Fibroblast of villous mesenchyme (primary cell): ENCODE data around the gene SHROOM3. TPM values are rescaled to one million over a fixed set of nuclear protein-coding genes. Genes with fewer than 3 reads are reported as not detected.

Experiments used
- DNase-seq: peaks from one replicate; pipeline ENCODE4 v3.0.0-alpha.2; 2010; ENCODE audit warnings: low read depth
- H3K4me3 ChIP-seq: 2 replicates; pipeline ENCODE4 v1.5.1; 2011; ENCODE audit warnings: low read depth, mild to moderate bottlenecking, low read length
- total RNA-seq: library from RNA; depleted of rRNA; stranded (reverse); fragments of >200 nt; gene quantifications from 2 replicates; pipeline ENCODE4 v1.2.3, GENCODE V29; 2012
- TF ChIP-seq, protein P1 (sequence below): IDR thresholded peaks from 2 replicates; pipeline ENCODE4 v1.5.1; 2012; ENCODE audit warnings: low read depth, mild to moderate bottlenecking, low read length; ENCODE audit not compliant: insufficient read depth

Gene SHROOM3
- total RNA-seq, 1 donor: 27.6 TPM

DNA sequence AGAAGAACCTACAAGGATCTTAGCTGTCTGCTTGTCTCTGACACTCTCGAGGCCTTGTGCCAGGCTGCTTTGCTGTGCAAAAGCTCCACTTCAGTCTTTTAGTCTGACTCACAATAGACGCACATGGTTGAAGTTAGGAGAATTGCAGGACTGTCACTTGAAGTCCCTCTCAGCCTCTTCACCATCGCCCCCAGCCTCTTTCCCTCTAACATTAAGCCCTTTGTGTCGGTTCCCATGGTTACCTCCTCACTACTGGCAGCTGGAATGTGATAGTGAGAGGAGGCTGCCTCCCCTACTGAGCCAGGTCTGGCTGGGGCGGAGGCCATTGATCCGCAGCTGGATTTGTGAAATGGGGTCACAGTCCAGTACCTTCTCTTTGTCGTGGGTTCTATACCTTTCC lies 261.1 kb downstream of the SHROOM3 start:
- DNase-seq: no peak
- no peak overlapping the region for H3K4me3 ChIP-seq
- TF ChIP-seq, protein P1, sequence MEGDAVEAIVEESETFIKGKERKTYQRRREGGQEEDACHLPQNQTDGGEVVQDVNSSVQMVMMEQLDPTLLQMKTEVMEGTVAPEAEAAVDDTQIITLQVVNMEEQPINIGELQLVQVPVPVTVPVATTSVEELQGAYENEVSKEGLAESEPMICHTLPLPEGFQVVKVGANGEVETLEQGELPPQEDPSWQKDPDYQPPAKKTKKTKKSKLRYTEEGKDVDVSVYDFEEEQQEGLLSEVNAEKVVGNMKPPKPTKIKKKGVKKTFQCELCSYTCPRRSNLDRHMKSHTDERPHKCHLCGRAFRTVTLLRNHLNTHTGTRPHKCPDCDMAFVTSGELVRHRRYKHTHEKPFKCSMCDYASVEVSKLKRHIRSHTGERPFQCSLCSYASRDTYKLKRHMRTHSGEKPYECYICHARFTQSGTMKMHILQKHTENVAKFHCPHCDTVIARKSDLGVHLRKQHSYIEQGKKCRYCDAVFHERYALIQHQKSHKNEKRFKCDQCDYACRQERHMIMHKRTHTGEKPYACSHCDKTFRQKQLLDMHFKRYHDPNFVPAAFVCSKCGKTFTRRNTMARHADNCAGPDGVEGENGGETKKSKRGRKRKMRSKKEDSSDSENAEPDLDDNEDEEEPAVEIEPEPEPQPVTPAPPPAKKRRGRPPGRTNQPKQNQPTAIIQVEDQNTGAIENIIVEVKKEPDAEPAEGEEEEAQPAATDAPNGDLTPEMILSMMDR: no peak

DNA sequence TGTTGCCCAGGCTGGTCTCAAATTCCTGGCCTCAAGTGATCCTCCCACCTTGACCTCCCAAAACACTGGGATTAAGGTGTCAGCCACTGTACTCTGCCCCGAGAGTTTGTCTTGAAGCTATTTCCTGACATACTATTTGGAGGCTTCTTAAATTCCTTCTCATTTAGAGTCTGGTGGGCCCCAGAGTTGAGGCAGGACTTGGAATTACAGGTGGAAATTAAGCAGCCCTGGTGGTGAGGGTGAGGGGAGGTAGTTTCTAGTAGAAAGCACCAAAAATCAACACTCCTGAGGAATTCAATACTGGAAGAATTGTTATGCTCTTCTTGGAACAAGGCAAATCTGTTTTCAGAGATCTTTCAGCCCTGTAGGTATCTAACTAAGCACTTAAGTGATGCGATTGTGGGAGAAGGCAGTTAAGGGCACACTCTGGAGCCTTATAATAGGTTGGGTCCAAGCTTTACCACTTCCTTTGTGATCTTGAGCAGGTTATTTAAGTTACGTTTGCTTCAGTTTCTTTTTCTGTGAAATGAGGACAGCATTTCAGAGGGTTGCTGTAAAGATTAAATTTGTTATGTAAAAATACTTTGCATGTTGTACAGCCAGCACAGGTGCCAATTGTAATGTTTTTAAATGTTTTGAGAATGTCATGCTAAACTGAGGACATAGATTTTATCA lies 262.2 kb downstream of the SHROOM3 start:
- DNase-seq: no peak
- H3K4me3 ChIP-seq: no peak overlapping the region
- TF ChIP-seq, protein P1: no peak

DNA sequence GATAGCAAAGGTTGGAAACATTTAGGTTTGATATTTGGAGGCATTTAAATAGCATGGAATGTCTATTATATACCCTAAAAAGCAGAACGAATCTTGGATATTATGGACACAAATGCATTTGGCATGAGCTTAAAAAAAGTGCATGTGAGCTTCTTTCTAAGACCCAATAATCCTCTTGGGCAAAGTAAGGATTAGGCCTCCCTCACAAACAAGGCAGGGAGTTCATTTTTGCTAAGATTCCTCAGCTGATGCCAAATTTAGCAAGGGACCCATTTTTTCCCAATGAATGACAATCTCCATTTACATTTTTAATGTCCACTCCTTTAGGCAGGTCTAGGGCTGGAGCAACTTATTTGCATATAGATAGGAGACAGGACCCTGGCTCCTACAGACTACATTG lies 263.1 kb downstream of the SHROOM3 start:
- DNase-seq: no peak
- H3K4me3 ChIP-seq: no peak overlapping the region
- TF ChIP-seq, protein P1: no peak

DNA sequence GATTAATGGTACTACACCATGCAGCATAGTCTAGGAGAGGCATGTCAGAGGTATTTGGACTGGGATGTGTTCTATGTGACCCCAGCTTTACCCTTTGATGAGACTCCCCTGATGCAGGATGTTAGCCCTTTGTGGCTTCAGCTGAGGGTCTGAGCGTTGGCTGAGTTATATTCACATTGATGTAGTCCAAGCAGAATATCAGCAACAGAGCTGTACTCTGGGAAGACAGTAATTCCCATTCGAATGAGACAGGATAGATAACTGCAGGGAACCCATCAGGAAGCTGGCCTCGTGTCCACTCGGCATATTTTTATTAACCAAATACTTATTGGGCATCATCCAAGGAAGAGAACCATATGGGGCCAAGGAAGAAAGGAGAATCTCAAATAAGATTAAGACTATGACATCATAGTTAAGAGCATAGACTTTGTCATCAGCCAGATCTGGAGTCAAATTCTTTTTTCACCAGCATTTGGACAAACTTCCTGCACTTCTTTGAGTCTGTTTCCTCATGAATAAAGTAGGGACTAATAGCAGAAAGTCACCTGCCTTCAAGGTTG lies 264.8 kb downstream of the SHROOM3 start:
- no peak for DNase-seq
- no peak overlapping the region for H3K4me3 ChIP-seq
- TF ChIP-seq, protein P1: no peak

DNA sequence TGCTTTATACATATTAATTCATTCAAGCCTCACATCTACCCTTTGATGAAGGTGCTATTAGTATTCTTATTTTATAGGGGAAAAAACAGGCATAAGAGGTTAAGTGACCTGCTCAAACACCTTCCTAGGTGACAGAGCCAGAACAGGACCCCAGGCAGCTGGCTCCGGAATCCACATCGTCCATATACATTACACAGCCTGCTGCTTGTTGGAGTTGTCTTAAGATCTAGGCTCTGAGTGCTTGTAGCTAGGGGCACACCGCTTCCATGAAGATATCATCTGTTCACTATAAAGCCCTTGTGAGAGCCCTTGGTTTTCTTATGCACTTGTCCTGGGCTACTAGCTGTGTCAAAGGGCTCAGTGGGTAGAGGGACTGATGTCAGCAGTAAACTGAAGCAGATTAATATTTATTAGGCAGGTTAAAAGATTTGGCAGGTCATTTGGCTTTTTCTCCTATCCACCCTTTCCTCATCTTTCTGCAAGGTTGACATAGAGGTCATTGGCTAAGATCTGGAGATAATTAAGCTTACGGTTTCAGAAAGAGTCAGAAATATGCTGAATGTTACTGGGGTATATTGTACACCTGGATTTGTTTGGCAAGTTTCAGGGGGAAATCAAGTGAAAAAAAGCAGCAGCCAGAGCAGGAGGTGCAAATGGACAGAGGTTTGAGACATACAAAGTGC lies 267.6 kb downstream of the SHROOM3 start:
- no peak overlapping the region for H3K4me3 ChIP-seq
- no peak for DNase-seq
- TF ChIP-seq, protein P1: no peak

DNA sequence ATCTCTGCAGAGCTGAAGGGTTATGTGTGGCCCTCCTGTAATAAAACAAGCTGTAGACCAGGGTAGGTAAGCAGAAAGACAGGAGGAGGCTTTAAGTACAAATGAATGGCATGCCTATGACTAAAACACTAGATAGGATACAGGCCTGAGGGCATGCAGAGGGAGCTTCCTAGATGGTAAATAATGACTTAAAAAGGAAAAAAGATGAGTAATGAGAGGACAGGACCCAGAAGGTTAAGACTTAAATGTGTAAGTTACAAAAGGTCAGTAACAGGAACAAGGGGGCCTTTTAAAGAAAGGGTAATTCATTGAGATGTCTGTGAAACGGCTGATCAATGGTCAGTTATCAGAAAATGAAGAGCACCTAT lies 268.1 kb downstream of the SHROOM3 start:
- DNase-seq: peak; percentile 46
- TF ChIP-seq, protein P1: no peak
- H3K4me3 ChIP-seq: no peak overlapping the region
